Breast epithelium (tissue), 4 donors: ENCODE results near the gene ERN1. TPM values are rescaled to one million over a fixed set of nuclear protein-coding genes. Genes with fewer than 3 reads are reported as not detected.

Experiments used
- DNase-seq, 2 donors: peaks; one replicate each; pipeline ENCODE4 v3.0.0-alpha.2; 2019; ENCODE audit warnings: low spot score in 2 of 2
- H3K27ac ChIP-seq, 2 donors: fragments of 200-600 bp; sonication (generic) in 1 of 2; one replicate each; pipeline ENCODE4 v1.5.1; 2016 to 2019; ENCODE audit warnings: mild to moderate bottlenecking in 1 of 2
- H3K27me3 ChIP-seq, 2 donors: fragments of 200-600 bp; sonication (generic) in 1 of 2; one replicate each; pipeline versions ENCODE4 v1.5.1 to v1.6.0; 2017 to 2019; ENCODE audit warnings: control low read depth in 1 of 2, mild to moderate bottlenecking in 1 of 2
- H3K36me3 ChIP-seq: fragments of 200-600 bp; one replicate; pipeline ENCODE4 v1.5.1; 2019
- H3K4me1 ChIP-seq, 2 donors: fragments of 200-600 bp; sonication (generic); one replicate each; pipeline ENCODE4 v1.5.1; 2016 to 2019; ENCODE audit warnings: control low read depth in 1 of 2
- H3K4me3 ChIP-seq, 3 donors: fragments of 200-600 bp; sonication (generic); 1 replicate in 2 of 3; 2 replicates in 1 of 3; pipeline ENCODE4 v1.5.1; 2016 to 2019; ENCODE audit warnings: mild to moderate bottlenecking in 3 of 3, moderate library complexity in 2 of 3
- H3K9me3 ChIP-seq, 2 donors: fragments of 200-600 bp; sonication (generic) in 1 of 2; one replicate each; pipeline ENCODE4 v1.5.1; 2016 to 2019; ENCODE audit warnings: control low read depth in 1 of 2
- POLR2A ChIP-seq: fragments of 450-650 bp; IDR thresholded peaks from one replicate; pipeline ENCODE4 v1.6.1; 2016; ENCODE audit warnings: antibody characterized with exemption, mild to moderate bottlenecking, moderate library complexity
- POLR2AphosphoS5 ChIP-seq, 3 donors: sonication (generic); formaldehyde crosslinking; IDR thresholded peaks; one replicate each; pipeline ENCODE4 v1.6.1; 2017; ENCODE audit warnings: antibody characterized with exemption in 3 of 3
- intact Hi-C: fragments of 100-400 bp; cut with DNase I; formaldehyde crosslinking; loops from one replicate; pipeline ENCODE4 v1.15.1; 2023; ENCODE audit warnings: low total_unique reads
- total RNA-seq, 3 donors: library from RNA; depleted of rRNA; stranded (reverse); fragments of >200 nt; gene quantifications; one replicate each; pipeline ENCODE4 v1.1.0, GENCODE V29; 2016
- TF ChIP-seq, protein P1 (sequence below), 3 donors: fragments of 450-650 bp; IDR thresholded peaks; one replicate each; pipeline ENCODE4 v1.5.1; 2016 to 2017; ENCODE audit warnings: antibody characterized with exemption in 3 of 3, mild to moderate bottlenecking in 3 of 3, moderate library complexity in 3 of 3

Gene ERN1
- total RNA-seq, 3 donors from 2014 or later = 13.1 to 40.8 (median 34.7) TPM

DNA sequence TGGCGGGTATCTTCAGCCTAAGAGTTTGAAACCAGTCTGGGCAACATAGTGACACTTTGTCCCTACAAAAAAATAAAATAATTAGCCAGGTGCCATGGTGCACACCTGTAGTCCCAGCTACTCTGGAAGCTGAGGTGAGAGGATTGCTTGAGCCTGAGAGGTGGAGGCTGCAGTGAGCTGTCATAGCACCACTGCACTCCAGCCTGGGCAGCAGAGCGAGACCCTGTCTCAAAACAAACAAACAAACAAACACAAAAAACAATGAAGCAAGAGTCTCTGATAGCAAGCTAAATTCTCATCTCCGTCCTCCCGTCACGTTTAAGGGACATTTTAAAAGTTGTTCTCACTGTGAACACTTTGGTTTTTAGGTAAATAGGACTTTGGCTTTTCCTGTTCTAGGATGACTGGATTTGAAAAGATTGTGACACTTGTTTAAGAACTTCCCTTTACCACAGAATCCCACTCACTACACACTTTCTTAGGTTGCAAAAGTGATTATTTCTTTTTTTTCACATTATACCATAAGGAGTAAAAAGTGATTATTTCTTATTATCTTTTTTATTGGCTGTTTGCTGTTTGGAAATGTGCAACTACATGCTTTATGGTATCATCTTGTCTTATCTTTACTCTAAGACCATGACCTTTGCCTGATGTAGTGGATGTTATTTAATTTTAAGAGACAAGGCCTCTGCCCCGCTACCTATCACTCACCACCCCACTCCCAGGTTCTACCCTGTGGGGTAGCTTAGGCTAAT lies 4.4 kb upstream of the ERN1 start:
- Histone ChIP-seq H3K9me3 (no peaks in the 10 kb centered on the region), H3K4me3 (no peak overlapping the region), H3K36me3 (no peaks in the 10 kb centered on the region), H3K27ac (no peak overlapping the region), H3K27me3 (no peaks in the 10 kb centered on the region), H3K4me1 (no peaks in the 10 kb centered on the region)
- TF ChIP-seq POLR2A (no peak), POLR2AphosphoS5 (IDR thresholded peaks at IDR 0.05) (no peak)
- TF ChIP-seq, protein P1, sequence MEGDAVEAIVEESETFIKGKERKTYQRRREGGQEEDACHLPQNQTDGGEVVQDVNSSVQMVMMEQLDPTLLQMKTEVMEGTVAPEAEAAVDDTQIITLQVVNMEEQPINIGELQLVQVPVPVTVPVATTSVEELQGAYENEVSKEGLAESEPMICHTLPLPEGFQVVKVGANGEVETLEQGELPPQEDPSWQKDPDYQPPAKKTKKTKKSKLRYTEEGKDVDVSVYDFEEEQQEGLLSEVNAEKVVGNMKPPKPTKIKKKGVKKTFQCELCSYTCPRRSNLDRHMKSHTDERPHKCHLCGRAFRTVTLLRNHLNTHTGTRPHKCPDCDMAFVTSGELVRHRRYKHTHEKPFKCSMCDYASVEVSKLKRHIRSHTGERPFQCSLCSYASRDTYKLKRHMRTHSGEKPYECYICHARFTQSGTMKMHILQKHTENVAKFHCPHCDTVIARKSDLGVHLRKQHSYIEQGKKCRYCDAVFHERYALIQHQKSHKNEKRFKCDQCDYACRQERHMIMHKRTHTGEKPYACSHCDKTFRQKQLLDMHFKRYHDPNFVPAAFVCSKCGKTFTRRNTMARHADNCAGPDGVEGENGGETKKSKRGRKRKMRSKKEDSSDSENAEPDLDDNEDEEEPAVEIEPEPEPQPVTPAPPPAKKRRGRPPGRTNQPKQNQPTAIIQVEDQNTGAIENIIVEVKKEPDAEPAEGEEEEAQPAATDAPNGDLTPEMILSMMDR (IDR thresholded peaks at IDR 0.05) = no peak
- intact Hi-C loops = no loop called here
- no peak for DNase-seq

DNA sequence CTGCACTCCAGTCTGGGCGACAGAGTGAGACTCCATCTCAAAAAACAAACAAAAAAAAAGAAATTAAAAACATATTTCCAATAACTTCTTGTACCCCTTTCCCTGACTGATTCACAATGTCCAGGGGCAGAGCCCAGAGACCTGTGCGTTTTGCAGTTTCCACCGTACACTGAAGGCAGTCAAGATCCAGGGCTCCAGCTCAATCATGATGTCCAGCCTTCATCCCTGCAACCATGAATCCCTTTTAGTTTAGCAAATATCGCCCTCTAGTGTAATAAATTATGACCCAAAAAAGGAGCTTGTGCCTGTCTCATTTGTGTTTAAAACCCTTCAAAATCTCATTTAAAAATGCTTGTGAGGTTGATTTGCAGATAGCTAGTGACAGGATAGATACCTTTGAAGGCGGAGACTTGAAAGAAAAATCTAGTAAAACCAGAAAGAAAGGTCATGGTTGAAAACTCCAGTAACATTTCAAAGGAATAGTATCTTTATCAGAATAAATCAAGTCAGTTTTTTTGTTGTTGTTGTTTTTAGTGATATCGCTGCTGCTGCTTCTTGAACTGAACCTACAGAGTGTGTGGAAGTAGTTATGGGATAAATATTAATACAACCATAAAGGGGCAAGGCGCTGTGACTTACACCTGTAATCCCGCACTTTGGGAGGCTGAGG lies 3.7 kb upstream of the ERN1 start:
- no peak for TF ChIP-seq POLR2AphosphoS5 (IDR thresholded peaks at IDR 0.05)
- TF ChIP-seq, protein P1 (IDR thresholded peaks at IDR 0.05) = peak in 2 of 3 donors; percentile 70 to 76
- Histone ChIP-seq H3K4me1 (no peaks in the 10 kb centered on the region), H3K27me3 (no peaks in the 10 kb centered on the region), H3K36me3 (no peaks in the 10 kb centered on the region), H3K9me3 (no peaks in the 10 kb centered on the region), H3K27ac (no peak overlapping the region), H3K4me3 (no peak overlapping the region)
- DNase-seq = no peak
- intact Hi-C loops = no loop called here

DNA sequence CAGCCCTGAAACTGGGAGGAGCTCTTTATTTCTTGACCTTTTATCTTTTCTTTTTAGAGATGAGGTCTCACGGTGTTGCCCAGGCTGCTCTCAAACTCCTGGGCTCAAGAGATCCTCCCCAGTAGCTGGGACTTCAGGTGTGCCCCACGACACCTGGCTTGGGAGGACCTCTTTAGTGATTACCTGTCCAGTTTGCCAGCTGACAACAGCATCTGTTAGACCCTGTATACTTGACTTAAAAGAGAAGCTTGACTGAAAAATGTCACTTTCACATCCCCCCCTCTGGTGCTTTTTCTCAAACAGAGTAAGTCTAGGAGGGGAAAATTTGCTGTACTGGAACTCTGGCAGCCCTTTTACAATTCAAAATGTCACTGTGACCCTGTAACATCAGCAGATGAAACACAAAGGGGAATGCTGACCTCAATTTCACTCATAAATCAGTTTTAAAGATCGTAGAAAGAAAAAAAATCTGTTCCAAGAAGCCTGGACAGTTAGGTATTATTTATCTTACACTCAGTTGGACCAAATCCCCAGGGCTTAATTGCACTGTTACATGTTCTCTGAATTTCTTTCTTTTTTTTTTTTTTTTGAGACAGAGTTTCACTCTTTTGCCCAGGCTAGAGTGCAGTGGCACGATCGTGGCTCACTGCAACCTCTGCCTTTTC lies 1.8 kb upstream of the ERN1 start:
- TF ChIP-seq POLR2A (no peak), POLR2AphosphoS5 (IDR thresholded peaks at IDR 0.05) (no peak)
- TF ChIP-seq, protein P1 (IDR thresholded peaks at IDR 0.05) = no peak

DNA sequence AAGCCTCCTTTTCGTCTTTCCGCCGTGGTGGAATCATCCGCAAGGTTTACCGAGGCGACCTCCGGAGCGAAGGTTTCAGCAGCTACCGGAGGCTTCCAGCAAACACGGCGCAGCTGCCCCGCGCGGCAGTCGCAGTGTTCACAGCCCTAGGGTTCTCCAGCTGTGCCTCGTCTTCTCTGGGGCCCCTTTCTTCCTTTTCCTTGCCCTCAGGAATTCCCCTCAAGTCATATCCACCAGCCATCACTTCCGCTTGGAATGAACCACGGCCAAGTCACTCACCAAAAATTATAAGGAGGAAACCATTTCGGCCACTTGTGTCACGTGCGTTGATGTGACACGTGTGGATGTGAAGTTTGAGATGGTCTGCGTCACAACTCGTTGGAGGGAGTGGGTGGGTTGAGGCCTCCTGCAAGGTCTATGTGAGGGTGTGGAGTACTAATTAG lies 636 bp upstream of the ERN1 start:
- H3K4me1 ChIP-seq = peaks cover 0 to 7% of the 10 kb centered on the region in 2 donors
- peak overlapping the region; percentile 87 to 99 (median 91) for H3K4me3 ChIP-seq
- H3K27me3 ChIP-seq = no peaks in the 10 kb centered on the region
- H3K36me3 ChIP-seq = no peaks in the 10 kb centered on the region
- peak overlapping the region; percentile 96 to 99 for H3K27ac ChIP-seq
- DNase-seq = no peak
- no peak for TF ChIP-seq POLR2AphosphoS5 (IDR thresholded peaks at IDR 0.05)
- TF ChIP-seq, protein P1 (IDR thresholded peaks at IDR 0.05) = no peak
- TF ChIP-seq POLR2A = no peak
- no peaks in the 10 kb centered on the region for H3K9me3 ChIP-seq
- intact Hi-C loops = no loop called here

More for the DNA sequence above, 1.8 kb upstream of the ERN1 start:
- no peak overlapping the region for H3K4me3 ChIP-seq
- no peaks in the 10 kb centered on the region for H3K36me3 ChIP-seq
- H3K27me3 ChIP-seq = no peaks in the 10 kb centered on the region
- no peak for DNase-seq
- H3K9me3 ChIP-seq = no peaks in the 10 kb centered on the region
- intact Hi-C loops = no loop called here
- H3K27ac ChIP-seq = peak overlapping the region; percentile 96 to 99
- H3K4me1 ChIP-seq = peaks cover 0 to 5% of the 10 kb centered on the region in 2 donors

DNA sequence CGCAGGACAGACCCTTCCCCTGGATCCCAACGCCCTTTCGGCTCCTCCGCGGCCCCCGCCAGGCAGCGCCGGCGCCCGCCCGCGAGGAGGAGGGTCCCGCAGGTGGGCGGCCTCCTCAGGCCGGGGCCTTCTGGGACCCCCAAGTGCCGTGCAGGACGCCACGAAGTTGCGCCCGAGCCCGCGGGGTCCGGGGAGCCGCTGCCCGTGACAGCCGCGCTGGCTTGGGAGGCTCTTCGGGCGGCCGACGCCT lies 504 bp downstream of the ERN1 start:
- no peak for TF ChIP-seq POLR2A
- no peak for TF ChIP-seq POLR2AphosphoS5 (IDR thresholded peaks at IDR 0.05)
- TF ChIP-seq, protein P1 (IDR thresholded peaks at IDR 0.05) = no peak
- peak overlapping the region; percentile 87 to 99 (median 91) for H3K4me3 ChIP-seq
- H3K27me3 ChIP-seq = no peaks in the 10 kb centered on the region
- intact Hi-C loops = no loop called here
- H3K4me1 ChIP-seq = peaks cover 0 to 7% of the 10 kb centered on the region in 2 donors
- DNase-seq = no peak
- H3K27ac ChIP-seq = peak overlapping the region; percentile 96 to 99
- no peaks in the 10 kb centered on the region for H3K9me3 ChIP-seq
- H3K36me3 ChIP-seq = no peaks in the 10 kb centered on the region
